CD4-positive, alpha-beta T cell treated with Interleukin-17A for 1 hour (primary cell): ENCODE results near the gene NFYC.
"Not testable (repeated sequence)": the region's sequence is repeated elsewhere in the genome, so short reads cannot be mapped to it uniquely, and the experiment has no call there.

ENCODE experiments used
- DNase-seq: peaks from one replicate; pipeline ENCODE4 v3.0.0-alpha.2; 2020

Gene NFYC

DNA sequence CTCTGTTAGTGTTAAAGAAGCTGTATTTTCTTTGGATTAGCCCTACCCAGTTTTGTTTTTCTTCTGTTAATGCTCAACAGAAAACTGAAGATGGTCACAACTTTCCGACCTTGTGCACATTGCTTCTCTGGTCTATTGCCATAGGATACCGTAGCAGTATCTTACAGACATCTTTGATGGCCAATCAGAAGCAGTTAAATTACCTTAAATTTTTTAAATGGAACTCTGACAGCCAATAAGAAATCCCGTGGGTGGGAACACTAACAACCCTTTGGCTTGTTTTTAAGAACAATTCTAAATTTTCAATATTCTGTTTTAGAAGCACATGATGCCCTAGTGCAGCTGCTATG lies 17.2 kb downstream of the NFYC start:
- DNase-seq = peak; percentile 78

DNA sequence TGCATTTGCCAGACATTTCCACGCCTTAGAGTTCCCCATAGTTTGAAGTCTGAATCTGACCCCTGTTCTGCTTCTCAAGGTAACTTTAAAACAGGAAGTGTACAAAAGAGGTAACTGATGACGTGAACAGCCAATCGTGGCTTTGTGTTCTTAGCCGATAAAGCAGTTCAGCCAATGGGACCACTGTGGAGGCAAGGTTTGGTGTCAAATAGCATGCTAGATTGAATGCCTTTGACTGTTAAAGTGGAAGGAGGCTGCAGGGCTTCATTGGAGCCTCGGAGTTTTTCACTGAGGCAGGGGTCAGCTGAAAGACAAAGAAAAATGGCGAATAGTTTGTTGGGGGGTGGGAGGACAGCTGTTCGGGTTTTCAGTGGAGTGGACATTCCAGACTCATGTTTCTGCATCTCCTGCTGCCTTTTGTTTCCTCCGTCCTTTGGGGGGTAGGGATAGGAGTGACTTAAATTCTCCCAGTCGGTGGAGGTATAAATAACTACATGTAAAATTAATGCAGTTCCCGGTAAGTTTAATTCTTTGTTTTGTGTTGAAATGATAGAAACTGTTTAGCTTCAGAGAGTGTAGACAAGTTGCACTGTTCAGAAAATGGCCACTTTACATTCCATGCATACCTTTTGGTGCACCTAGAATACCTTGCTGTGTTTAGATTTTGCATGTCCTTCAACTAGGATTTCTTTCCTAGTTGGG lies 17.7 kb downstream of the NFYC start:
- DNase-seq = peak; percentile 90

DNA sequence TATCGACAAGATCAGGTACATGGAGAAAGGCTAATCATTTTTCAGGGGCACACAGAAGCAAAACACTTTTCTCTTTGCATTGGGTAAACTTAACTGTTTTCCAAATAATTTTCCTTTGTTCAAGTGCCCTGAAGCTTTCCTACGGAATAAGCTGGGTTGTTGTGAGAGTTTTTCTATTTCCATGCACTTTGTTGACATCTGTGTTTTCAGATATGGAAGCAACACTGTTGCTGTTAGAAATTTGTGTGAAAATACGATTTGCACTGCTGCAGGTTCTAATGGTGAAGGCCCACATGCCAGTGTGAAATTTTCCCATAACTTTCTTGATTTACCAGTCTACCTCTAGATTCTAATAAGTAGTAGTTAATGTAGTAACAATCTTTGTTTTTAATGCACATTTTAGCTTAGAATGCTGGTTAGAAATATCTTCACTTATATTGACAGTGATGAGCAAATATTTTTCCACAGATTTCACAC lies 18.3 kb downstream of the NFYC start:
- no peak for DNase-seq

DNA sequence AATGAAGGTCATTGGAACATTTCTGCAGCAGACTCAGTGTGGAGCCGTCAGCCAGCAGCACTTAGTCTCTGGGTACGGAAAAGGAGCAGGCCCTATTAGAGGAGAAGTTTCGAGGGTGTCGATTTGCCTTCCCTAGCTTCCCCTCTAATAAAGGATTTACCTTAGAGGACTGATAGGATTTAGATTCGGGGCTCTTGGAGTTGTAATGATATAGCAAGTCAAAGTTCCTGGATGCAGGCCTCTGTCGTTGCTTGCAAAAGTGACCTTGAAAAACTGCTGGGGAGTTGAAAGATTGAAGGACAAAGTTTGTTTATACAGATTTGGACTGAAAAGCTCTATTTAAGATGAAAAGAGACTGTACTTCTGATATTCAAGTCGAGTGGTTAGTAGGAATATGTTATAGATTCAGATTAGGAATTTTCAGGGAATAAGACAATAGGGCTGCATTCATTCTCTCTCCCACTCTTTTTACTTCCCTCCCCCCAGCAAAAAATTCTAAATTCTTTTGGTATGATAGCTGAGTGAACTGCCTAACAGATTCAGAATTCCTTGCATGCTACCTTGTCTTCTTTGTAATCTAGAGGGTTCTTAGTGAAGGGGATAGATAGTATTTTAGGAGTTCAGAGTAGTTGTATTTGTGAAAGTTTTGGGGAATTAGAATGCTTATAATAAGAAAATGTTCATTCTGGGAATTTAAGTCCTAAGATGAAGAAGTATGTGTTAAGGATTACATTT lies 19.2 kb downstream of the NFYC start:
- DNase-seq = no peak

DNA sequence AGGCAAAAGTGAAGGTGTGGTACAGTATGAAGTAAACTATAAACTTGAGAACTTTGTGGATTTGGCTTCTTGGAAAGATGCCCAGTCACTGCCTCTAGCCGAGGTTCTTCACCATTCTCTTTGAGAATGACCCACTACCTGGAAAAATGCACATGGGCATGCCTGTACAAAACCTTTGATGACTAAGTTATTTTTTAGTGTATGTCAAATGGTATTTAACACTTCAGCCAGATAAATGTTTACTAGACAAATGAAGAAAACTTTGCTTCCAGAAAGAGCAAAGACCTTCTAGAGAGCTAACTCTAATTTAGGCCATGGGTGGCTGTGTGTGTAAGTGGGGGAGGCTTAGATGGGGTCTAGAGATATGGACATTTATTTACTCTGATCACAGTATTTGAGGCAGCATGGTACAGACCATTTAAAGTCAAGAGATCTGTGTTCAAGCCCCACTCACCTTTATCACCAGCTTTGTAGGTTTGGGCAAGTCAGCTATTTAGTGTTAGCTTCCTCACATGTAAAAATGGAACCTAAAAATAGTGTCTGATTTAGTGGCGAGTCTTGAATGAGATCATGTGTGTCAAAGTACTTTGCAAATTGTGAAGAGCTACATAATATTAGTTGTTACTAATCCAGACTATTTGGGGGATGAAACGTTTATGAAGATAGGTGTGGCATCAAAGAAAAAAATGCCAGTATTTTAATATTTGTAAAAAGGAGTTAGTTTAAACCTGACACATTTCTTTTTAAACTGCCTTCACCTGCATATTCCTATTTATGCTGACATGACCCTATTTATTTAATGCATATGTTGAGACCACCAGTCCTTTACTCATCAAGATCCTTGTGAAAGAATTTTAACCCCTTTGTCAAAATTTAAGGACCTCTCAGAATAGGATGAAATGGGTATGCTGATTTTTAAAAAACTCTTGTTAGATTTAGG lies 20.2 kb downstream of the NFYC start:
- DNase-seq = no peak

DNA sequence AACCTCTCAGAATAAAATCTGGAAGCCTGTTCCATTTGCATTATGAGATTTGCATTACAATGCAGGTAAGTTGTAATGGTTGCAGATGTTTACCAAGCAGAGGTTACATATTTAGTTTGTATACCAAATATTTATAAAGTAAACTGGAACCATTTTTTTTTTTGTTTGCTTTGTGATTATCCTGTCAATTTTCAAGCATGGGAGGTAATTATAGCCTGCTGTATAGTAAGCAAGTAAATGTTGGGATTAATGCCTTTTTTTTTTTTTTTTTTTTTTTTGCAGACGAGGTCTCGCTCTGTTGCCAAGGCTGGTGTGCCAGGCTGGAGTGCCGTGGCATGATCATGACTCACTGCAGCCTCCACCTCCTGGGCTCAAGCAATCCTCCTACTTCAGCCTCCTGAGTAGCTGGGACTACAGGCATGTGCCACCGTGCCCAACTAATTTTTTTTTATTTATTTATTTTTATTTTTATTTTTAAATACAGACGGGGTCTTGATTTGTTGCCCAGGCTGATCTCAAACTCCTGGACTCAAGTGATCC lies 21.0 kb downstream of the NFYC start:
- DNase-seq = no peak

DNA sequence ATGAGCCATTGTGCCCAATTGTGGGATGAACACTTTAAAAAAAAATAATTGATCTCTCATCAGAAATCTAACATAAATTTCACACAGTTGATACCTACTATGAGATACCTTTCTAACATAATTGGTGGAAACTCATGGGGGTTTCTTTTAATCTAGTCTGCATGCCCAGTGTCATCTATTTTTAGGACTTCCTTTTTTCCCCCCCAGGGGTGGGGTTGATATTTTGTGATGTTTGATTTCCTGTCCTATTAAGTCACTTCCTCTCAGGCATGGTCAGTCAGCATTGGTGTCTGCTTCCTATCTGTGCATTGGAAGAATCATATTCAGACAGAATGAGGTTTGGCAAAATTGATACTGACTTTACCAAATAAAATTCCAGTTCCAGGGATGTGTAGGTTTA lies 21.5 kb downstream of the NFYC start:
- DNase-seq = peak; percentile 80

DNA sequence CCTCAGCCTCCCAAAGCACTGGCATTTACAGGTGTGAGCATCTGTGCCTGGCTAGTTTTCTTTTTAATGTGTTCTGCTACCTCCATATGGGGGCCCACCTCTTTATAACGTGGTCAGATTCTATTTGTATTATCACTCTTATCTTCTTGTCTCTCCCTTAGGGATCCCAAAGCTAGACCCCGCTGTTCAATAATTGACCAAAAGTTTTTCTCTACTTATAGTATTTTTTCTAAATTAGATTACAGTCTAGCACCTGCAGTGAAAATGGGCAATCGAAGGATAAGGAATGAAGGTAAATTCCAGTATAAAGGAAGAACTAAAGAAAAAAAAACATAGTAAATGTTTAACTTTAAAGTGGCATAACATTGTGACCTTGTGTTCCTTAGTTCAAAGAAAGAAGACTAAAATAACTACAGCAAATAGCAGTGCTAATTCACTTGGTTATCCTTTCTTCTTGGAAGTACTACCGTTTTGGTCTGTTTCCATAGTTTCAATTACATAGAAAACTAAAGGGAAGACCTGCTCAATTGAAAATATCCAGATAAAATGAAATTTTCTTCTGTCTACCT lies 24.1 kb downstream of the NFYC start:
- DNase-seq = no peak

DNA sequence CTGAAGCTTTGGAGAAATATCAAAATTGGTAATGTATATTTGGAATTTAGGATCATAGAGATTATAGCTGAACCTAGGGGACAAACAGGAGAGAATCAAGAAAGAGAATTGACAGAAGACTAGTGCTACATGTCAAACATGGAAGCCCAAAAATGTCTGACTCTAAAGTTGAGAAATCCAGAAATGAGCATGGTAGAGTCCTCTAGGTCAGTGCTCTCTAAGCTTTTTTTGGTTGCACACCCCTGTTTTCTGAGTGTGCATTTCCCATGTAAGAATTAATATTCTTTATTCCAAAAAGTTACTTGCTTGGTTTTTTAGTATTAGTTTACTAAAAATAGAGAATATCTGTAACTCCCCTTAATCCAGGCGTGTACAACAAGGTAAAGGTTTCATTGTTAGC lies 25.6 kb downstream of the NFYC start:
- DNase-seq = no peak

DNA sequence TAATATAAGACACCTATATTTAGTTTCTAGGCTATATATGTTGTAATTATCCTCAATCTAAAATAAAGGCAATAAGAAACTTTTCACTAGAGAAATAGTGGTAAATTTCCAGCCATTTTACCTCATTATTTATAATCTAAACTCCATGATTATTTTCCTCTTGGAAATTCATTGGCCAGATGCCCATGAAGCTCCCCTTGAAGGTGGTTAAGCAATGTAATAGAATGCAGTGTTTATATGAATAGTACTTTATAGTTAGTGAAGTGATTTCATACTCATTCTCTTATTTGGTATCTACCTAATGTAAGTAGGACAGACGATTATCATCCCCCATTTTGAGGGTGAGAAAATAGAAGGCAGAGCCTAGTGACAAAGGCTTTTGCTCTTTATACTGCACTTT lies 26.5 kb downstream of the NFYC start:
- no peak for DNase-seq

DNA sequence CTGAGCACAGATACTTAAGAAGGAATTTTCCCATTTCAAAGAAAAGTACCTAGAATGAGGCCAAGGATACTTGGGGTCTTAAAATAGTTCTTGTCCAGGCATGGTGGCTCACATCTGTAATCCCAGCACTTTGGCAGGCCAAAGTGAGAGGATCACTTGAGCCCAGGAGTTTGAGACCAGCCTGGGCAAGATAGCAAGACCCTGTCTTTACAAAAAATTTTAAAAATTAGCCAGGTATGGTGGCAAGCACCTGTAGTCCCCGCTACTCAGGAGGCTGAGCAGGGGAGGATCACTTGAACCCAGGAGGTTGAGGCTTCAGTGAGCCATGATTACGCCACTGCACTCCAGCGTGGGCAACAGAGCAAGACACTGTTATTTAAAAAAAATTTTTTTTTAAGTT lies 29.0 kb downstream of the NFYC start:
- DNase-seq = no peak

DNA sequence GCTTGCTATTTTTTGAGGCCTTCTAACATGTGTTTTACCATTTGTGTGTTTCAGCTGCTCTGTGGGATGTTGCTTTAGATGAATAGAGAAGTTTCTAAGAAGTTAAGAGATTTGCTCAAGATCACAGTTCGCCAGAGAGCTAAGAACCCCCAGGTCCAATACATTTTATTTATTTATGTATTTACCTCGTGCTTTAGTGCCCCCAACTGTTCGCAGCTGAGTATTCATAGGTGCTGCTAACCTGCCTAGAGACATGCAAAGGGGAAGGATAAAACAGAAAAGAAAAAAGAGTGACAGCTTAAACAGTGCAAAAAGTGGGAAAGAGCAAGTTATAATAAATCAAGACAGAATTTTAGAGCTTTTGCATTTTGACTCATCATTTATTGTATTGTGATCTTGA lies 31.1 kb downstream of the NFYC start:
- peak; percentile 12 for DNase-seq

DNA sequence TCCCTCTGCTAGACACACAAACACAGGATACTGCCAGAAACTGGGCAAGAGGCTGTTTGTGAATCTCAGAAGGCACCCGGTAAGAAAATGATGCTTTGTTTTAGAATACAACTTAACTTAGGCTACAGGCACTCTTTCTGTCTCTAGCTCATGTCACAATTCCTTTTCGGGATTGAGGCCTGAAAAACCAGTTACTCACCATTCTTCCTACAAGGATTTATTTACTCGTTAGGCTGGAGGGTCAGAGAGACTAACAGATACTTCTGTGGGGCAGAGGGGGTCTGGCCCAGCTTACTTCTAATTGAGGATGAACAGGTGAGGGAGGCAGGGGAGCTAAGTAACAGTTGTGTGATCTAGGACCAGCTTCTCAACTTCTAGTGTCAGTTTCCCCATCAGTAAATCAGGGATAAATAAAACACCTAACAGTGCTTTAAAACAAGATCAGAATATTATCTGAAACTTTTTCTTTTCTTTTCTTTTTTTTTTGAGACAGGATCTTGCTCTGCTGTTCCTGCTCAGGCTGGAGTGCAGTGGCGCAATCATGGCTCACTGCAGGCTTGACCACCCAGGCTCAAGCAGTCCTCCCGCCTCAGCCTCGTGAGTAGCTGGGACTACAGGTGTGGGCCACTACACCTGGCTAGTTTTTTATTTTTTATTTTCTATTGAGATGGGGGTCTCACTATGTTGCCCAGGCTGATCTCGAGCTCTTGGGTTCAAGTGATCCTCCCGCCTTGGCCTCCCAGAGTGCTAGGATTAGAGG lies 31.9 kb downstream of the NFYC start:
- DNase-seq = no peak

DNA sequence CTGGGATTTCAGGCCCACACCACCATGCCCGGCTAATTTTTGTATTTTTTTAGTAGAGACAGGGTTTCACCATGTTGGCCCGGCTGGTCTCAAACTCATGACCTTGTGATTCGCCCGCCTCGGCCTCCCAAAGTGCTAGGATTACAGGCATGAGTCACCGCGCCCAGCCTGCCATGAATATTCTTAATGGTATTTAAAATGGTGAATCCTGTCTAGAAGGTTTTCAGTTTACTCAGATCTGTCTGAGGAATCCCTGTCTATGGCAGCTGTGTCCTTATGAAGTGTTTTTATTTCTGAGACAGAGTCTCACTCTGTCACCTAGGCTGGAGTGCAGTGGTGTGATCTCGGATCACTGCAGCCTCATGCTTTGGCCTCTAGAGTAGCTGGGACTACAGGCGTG lies 36.2 kb downstream of the NFYC start:
- DNase-seq = not testable (repeated sequence)

DNA sequence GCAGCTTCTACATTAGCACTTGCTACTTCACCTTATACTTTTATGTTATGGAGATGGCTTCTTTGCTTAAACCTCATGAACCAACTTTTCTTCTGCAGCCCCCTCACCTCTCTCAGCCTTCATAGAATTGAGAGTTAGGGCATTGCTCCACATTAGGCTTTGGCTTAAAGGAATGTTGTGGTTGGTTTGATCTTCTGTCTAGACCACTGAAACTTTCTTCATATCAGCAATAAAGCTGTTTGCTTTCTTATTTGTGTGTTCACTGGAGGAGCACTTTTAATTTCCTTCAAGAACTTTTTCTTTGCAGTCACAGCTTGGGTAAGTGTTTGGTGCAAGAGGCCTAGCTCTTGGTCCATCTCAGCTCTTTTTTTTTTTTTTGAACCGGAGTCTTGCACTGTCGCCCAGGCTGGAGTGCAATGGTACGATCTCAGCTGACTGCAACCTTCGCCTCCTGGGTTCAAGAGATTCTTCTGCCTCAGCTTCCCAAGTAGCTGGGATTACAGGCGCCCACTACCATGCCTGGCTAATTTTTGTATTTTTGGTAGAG lies 37.9 kb downstream of the NFYC start:
- not testable (repeated sequence) for DNase-seq

DNA sequence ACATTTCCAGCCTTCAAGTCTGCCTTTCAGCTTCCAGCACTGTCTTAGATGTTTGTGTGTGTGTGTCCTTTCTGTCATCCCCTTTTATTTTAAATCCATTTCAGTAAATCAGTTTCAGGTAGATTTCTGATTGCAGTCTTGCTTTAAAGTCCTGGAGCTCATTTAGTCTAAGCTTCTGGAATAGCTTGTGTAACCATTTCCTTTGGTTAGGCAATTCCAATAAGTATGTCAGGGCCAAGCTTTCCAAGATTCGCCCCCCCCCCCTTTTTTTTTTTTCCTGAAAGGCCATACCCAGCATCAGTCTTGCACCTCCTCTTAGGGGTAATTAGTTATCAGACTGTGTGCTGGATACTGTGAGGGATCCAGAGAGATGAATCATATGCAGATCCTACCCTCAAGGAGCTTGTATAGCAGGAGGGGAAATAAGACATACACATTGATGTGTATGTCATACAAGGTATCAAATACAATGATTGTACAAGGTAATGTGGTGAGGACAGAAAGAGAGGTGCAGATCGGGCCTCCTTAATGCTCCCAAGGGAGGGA lies 41.3 kb downstream of the NFYC start:
- DNase-seq = no peak

DNA sequence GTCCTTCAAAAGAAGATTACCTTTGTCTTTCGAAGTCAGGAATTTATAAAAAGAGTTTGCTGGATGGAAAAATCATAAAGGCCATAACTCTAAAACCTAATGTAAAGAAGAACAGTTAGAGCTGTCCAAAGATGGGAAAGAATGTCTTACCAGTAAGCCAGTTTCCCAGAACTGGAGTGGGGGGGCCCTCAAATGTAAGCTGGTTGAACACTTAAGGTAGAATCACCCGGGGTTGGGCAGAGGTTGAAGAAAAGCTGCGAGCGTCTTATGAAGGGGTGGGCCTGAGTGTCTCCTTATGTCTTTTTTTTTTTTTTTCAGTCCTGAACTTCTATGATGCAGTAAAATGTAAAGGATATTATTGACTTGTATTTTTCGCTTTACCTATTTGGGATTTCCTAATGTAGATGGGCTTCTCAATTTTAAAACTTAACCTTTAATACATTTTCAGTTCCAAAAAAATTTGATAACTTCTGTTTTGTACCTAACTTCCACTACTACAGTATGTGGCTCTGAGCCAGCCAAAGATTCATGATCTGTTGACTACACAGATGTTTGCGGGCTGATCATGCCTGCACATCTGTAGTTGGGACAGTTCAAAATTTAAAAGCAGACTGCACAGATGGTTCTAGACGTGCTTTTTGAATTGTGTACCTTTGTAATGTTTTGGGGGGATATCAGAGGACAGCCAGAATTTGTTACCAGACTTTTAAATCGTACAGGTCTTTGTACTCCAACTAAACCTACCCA lies 43.6 kb downstream of the NFYC start:
- no peak for DNase-seq

DNA sequence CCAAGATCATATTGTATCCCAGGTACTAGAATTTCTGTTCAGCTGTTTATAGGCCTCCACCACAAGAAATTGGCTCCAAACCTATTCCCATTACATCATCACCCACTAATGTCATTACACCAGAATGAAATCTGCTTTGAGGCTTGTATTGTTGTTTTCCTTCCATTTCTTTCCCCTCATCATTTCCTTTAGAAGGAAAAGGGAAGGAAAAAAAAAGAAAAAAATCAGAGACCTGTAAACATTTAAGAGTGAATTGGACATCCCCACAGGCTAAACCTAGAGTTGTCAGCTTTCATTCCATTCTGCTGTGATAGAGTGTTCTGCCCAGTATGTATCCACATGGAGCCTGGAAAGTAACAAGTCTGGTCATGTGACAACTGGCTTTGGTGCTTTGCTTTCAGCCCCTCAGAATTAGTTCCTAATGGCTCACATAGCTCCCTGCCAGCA lies 44.6 kb downstream of the NFYC start:
- no peak for DNase-seq

DNA sequence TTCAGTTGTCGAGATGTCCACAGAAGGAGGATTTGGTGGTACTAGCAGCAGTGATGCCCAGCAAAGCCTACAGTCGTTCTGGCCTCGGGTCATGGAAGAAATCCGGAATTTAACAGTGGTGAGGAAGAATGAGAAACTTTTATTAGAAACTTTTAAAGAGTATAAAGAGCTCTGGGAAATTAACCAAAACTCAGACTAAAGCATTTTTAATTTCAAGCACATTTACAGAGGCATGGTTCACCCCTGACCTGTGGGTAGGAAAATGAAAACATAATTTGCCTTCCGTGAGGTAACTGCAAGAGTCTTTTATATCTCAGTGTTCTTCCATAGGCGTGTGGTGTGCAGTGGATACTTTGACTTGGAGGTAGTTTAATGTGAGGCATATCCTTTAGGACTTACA lies 47.3 kb downstream of the NFYC start:
- no peak for DNase-seq

DNA sequence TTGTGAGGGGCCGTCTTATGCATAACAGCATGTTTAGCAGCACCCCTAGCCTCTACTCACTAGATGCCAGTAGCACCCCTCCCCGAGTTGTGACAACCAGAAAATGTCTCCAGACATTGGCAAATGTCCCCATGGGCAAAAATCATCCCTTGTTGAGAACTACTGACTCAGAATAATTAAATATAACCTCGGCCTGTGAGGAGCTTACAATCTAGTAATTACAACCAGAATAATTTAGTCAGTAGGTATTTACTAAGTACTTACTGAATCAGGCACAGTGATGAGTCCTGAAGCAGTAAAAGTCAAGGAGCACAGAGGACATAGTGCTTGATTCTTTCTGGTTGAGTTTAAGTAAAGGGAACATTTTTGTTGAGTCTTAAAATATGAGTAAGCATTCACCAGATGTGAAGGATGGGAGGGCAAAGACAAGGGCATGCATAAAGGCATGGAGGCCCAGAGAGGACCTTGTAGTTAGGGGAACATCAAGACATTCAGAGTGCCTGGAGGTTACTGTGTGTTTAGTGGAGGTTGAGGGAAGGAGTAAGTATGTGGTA lies 48.0 kb downstream of the NFYC start:
- DNase-seq = no peak
